Duodenal mucosa (tissue), 2 donors: ENCODE results near the gene CIAO3.
A peak's percentile ranks its signal among the peaks of the same experiment; 100 is the strongest.
"Not testable (repeated sequence)": the region's sequence is repeated elsewhere in the genome, so short reads cannot be mapped to it uniquely, and the experiment has no call there.

Experiments
- H3K27ac ChIP-seq: one replicate; pipeline ENCODE4 v1.7.0; 2013; ENCODE audit warnings: low read depth, low read length
- H3K27me3 ChIP-seq, 2 donors: one replicate each; pipeline ENCODE4 v1.7.0; 2013; ENCODE audit warnings: low read length in 2 of 2, control low read depth in 1 of 2; ENCODE audit not compliant: insufficient read depth in 2 of 2, control insufficient read depth in 1 of 2
- H3K36me3 ChIP-seq, 2 donors: one replicate each; pipeline ENCODE4 v1.7.0; 2013; ENCODE audit warnings: low read length in 2 of 2, control low read depth in 1 of 2; ENCODE audit not compliant: insufficient read depth in 2 of 2, control insufficient read depth in 1 of 2
- H3K4me1 ChIP-seq, 2 donors: one replicate each; pipeline ENCODE4 v1.7.0; 2013; ENCODE audit warnings: low read length in 2 of 2, control low read depth in 1 of 2; ENCODE audit not compliant: insufficient read depth in 2 of 2, control insufficient read depth in 1 of 2
- H3K4me3 ChIP-seq, 2 donors: one replicate each; pipeline ENCODE4 v1.7.0; 2013; ENCODE audit warnings: low read length in 2 of 2, low read depth in 1 of 2
- H3K9ac ChIP-seq, 2 donors: one replicate each; pipeline ENCODE4 v1.7.0; 2013; ENCODE audit warnings: low read length in 2 of 2, low read depth in 1 of 2
- H3K9me3 ChIP-seq, 2 donors: one replicate each; pipeline ENCODE4 v1.7.0; 2013; ENCODE audit warnings: low read length in 2 of 2, control low read depth in 1 of 2; ENCODE audit not compliant: control insufficient read depth in 1 of 2

Gene CIAO3

DNA sequence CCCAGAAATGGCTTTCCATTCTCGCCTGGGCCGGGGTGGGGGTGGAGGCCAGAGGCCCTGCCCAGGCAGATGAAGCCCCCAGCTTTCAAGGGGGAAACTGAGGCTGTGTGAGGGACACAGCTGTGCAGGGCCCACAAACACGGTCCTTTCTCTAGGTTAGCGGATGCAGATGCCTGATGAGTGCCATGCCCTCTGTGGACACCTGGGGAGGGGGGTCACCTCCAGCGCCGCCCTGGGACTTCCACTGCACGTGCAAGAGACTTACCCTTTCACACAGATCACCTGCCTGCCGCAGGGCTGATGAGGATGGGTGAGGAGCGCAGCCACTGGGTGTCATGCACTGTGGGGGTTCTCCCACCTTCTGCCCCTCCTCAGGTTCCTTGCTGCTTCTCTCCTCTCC, 22.4 kb downstream of the CIAO3 start:
- Histone ChIP-seq H3K4me3 (no peak overlapping the region), H3K27me3 (peaks cover 12 to 25% of the 10 kb centered on the region in 2 donors), H3K9me3 (no peaks in the 10 kb centered on the region), H3K27ac (no peak overlapping the region), H3K4me1 (peaks cover 27 to 45% of the 10 kb centered on the region in 2 donors), H3K36me3 (no peaks in the 10 kb centered on the region), H3K9ac (no peak overlapping the region)

DNA sequence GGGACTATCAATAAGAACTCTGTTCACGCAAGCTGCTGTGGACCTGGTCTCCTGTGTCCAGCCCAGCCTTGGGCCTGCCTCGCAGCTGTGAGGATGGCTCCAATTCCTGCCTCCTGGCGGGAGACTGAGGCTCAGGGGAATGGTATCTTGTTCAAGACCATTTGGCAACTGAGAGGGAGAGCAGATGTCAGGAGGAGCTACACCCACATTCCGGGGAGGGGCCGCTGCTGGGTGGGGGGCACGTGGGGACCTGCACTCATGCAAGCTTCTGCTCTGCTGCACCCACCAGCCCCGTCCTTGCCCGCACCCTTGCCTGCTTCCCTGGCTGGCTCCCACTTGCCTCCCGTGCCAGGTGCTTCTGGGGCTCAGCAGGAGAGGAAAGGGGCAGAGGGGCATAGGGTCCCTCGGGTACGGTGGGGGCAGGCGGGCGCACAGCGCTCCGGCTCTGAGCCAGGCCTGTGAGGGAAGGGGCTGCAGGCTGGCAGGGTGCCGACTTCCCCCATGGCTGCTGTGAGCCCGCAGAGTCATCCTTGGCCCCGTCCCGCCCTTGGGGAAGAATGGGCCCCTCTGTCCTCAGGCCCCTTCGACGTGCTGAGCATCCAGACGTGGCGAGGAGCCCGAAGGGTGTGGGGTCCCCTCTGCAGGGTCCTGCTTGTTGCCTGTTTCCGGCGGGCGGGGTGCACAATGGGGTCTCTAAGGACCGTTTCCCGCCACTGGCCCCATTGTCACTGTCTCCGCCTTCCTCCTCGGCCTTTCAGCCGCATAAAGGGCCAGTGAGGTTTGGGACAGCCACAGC, 23.1 kb downstream of the CIAO3 start:
- no peaks in the 10 kb centered on the region for H3K9me3 ChIP-seq
- no peak overlapping the region for H3K27ac ChIP-seq
- H3K36me3 ChIP-seq, result no peaks in the 10 kb centered on the region
- no peak overlapping the region for H3K9ac ChIP-seq
- H3K4me1 ChIP-seq, result peaks cover 27 to 45% of the 10 kb centered on the region in 2 donors
- H3K27me3 ChIP-seq, result peaks cover 12 to 25% of the 10 kb centered on the region in 2 donors
- H3K4me3 ChIP-seq, result no peak overlapping the region

- Histone ChIP-seq H3K4me3 (no peak overlapping the region), H3K27ac (no peak overlapping the region), H3K9ac (no peak overlapping the region), H3K27me3 (peaks cover 12 to 25% of the 10 kb centered on the region in 2 donors), H3K36me3 (no peaks in the 10 kb centered on the region), H3K4me1 (peaks cover 27 to 42% of the 10 kb centered on the region in 2 donors), H3K9me3 (no peaks in the 10 kb centered on the region)
Measured at GRCh38 chr16:716768-717325, 23.9 kb downstream of the CIAO3 start.

GRCh38 chr16:716200-716568, 24.6 kb downstream of the CIAO3 start:
- no peak overlapping the region for H3K9ac ChIP-seq
- H3K36me3 ChIP-seq, result no peaks in the 10 kb centered on the region
- H3K27ac ChIP-seq, result no peak overlapping the region
- peaks cover 27 to 39% of the 10 kb centered on the region in 2 donors for H3K4me1 ChIP-seq
- H3K27me3 ChIP-seq, result peaks cover 17 to 27% of the 10 kb centered on the region in 2 donors
- H3K9me3 ChIP-seq, result no peaks in the 10 kb centered on the region
- peak overlapping the region in 1 of 2 donors; percentile 43 for H3K4me3 ChIP-seq

- H3K9me3 ChIP-seq, result no peaks in the 10 kb centered on the region
Measured at GRCh38 chr16:715477-716199, 25.2 kb downstream of the CIAO3 start.

GRCh38 chr16:714558-715476, 26.0 kb downstream of the CIAO3 start, which contains the start of gene METRN:
Gene METRN, plus strand, starts transcription at chr16:715118. Its CDS starts 172 bp downstream, at chr16:715290.
- no peak within 1 kb of the TSS for H3K27ac ChIP-seq

More at GRCh38 chr16:715477-716199, 25.2 kb downstream of the CIAO3 start:
- H3K4me3 ChIP-seq, result peak overlapping the region; percentile 47 to 55
- H3K27ac ChIP-seq, result no peak overlapping the region
- peaks cover 22 to 33% of the 10 kb centered on the region in 2 donors for H3K27me3 ChIP-seq
- no peaks in the 10 kb centered on the region for H3K36me3 ChIP-seq
- no peak overlapping the region for H3K9ac ChIP-seq
- peaks cover 27 to 38% of the 10 kb centered on the region in 2 donors for H3K4me1 ChIP-seq

GRCh38 chr16:714079-714478, 26.7 kb downstream of the CIAO3 start:
- no peaks in the 10 kb centered on the region for H3K9me3 ChIP-seq
- H3K36me3 ChIP-seq, result no peaks in the 10 kb centered on the region
- H3K27me3 ChIP-seq, result peaks cover 36 to 48% of the 10 kb centered on the region in 2 donors
- no peak overlapping the region for H3K27ac ChIP-seq
- no peak overlapping the region for H3K4me3 ChIP-seq
- peaks cover 16 to 24% of the 10 kb centered on the region in 2 donors for H3K4me1 ChIP-seq
- no peak overlapping the region for H3K9ac ChIP-seq

More at GRCh38 chr16:714558-715476, 26.0 kb downstream of the CIAO3 start, which contains the start of gene METRN:
- no peak within 1 kb of the TSS for H3K9ac ChIP-seq
- H3K4me1 ChIP-seq, result peaks cover 21 to 30% of the 10 kb centered on the region in 2 donors
- H3K4me3 ChIP-seq, result peak within 1 kb of the TSS; percentile 47 to 55
- peaks cover 30 to 41% of the 10 kb centered on the region in 2 donors for H3K27me3 ChIP-seq
- H3K9me3 ChIP-seq, result no peaks in the 10 kb centered on the region
- H3K36me3 ChIP-seq, result no peaks in the 10 kb centered on the region

DNA sequence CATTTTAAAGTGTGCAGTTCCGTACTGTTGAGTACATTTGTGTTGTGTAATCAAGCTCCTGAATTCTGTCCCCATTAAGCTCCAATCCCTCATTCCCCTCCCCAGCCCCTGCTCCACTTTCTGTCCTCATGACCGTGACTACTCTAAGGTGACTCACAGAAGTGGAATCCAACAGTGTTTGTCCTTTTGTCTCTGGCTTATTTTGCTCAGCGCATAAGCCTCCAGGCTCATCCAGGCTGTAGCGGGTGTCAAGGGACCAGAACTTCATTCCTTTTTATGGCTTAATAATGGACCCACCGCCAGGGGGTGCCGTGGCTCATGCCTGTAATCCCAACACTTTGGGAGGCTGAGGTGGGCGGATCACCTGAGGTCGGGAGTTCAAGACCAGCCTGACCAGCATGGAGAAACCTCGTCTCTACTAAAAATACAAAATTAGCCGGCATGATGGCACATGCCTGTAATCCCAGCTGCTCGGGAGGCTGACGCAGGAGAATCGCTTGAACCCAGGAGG, 28.0 kb downstream of the CIAO3 start:
- not testable (repeated sequence) for H3K27ac ChIP-seq, H3K36me3 ChIP-seq, H3K9me3 ChIP-seq, H3K4me3 ChIP-seq, H3K9ac ChIP-seq
- H3K4me1 ChIP-seq, result peaks cover 7 to 13% of the 10 kb centered on the region in 2 donors
- peaks cover 49 to 54% of the 10 kb centered on the region in 2 donors for H3K27me3 ChIP-seq

DNA sequence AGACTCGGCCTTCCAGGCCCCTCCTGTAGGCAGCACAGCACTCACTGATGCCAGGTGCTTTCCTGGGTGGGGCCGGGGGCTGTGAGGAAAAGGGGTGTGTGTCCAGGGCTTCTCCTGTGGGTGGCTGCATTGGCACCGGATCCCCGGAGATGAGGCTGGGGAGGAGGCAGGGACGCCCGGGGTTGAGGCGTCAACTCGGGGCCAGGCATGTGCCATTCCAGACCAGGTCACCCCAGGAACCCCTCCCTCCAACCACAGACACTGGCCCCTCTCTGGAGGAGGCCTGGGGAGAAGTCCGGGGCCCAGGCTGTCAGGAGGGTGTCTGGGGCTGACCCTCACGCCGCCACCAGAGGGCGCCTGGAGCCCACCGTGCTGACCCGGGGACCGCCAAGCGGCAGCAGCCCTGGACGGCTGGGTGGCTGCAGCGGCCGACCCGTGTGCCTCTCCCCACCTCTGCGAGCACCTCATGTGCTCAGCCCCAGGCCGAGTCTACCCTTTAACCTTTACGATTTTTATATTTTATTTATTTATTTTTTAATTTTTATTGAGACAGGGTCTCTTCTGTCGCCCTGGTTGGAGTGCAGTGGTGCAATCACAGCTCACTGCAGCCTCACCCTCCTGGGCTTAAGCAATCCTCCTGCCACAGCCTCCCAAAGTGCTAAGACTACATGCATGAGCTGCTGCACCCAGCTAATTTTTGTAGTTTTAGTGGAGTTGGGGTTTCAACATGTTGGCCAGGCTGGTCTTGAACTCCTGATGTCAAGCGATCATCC, 29.1 kb downstream of the CIAO3 start:
- H3K9me3 ChIP-seq, result no peaks in the 10 kb centered on the region
- peaks cover 56 to 60% of the 10 kb centered on the region in 2 donors for H3K27me3 ChIP-seq
- H3K4me1 ChIP-seq, result peaks cover 7 to 12% of the 10 kb centered on the region in 2 donors
- no peaks in the 10 kb centered on the region for H3K36me3 ChIP-seq
- H3K27ac ChIP-seq, result no peak overlapping the region
- H3K4me3 ChIP-seq, result no peak overlapping the region
- H3K9ac ChIP-seq, result no peak overlapping the region
